Head of caudate nucleus (tissue), 42 donors: Measurements from ENCODE around the gene SYTL1.
"Not testable (repeated sequence)": the region's sequence is repeated elsewhere in the genome, so short reads cannot be mapped to it uniquely, and the experiment has no call there.

Source experiments
- DNase-seq, 42 donors: peaks; one replicate each; pipeline versions ENCODE4 v3.0.0 to v3.0.0-alpha.2; 2020 to 2021; ENCODE audit warnings: mixed read lengths in 7 of 42
- intact Hi-C: fragments of 100-400 bp; cut with DNase I; formaldehyde crosslinking; loops from one replicate; pipeline ENCODE4 v1.15.0; 2022

Gene SYTL1

GRCh38 chr1:27372808-27373690, 31.2 kb downstream of the SYTL1 start:
- no peak for DNase-seq
- intact Hi-C loops: no loop called here

- intact Hi-C loops: no loop called here
- DNase-seq: no peak
These were observed 32.7 kb downstream of the SYTL1 start, which contains the start of gene FCN3 for GRCh38 chr1:27374362-27375086. Gene FCN3 (minus strand): TSS chr1:27374824. CDS start chr1:27374818, 6 bp downstream.

GRCh38 chr1:27377760-27378495, 36.1 kb downstream of the SYTL1 start:
- intact Hi-C loops: no loop called here
- DNase-seq: no peak

- DNase-seq: no peak
- intact Hi-C loops: no loop called here
These were observed 37.8 kb downstream of the SYTL1 start for GRCh38 chr1:27379564-27380122.

GRCh38 chr1:27380224-27380623, 38.4 kb downstream of the SYTL1 start:
- DNase-seq: no peak
- intact Hi-C loops: no loop called here

GRCh38 chr1:27380766-27381733, 39.2 kb downstream of the SYTL1 start:
- intact Hi-C loops: no loop called here
- no peak for DNase-seq

GRCh38 chr1:27381969-27382762, 40.3 kb downstream of the SYTL1 start:
- intact Hi-C loops: no loop called here
- DNase-seq: no peak

GRCh38 chr1:27383039-27383605, 41.3 kb downstream of the SYTL1 start, which contains the start of gene CD164L2:
Gene CD164L2 (minus strand): TSS chr1:27383333. CDS start chr1:27383239, 94 bp downstream.
- no peak for DNase-seq
- intact Hi-C loops: no loop called here

GRCh38 chr1:27383661-27384060, 41.8 kb downstream of the SYTL1 start:
- DNase-seq: no peak
- intact Hi-C loops: no loop called here

GRCh38 chr1:27384797-27385196, 43.0 kb downstream of the SYTL1 start:
- intact Hi-C loops, DNase-seq: not testable (repeated sequence)

GRCh38 chr1:27388337-27389005, 46.6 kb downstream of the SYTL1 start:
- intact Hi-C loops: no loop called here
- peak in 41 of 42 donors; percentile 48 to 87 (median 75) for DNase-seq

GRCh38 chr1:27391511-27392095, 49.8 kb downstream of the SYTL1 start:
- DNase-seq: peak; percentile 41 to 91 (median 72)

GRCh38 chr1:27392096-27392777, 50.4 kb downstream of the SYTL1 start, which contains the start of gene GPR3:
Gene GPR3 (plus strand): TSS chr1:27392622. CDS start chr1:27393799, 1,177 bp downstream.
- DNase-seq: peak; percentile 81 to 96 (median 91)
- intact Hi-C loops: loop anchor here (5.0 kb wide), 1 partner anchor 35 kb away; no protein-coding TSS in a partner anchor

More at GRCh38 chr1:27391511-27392095, 49.8 kb downstream of the SYTL1 start:
- intact Hi-C loops: loop anchor here (5.0 kb wide), 1 partner anchor 34 kb away; no protein-coding TSS in a partner anchor

GRCh38 chr1:27392778-27393635, 51.2 kb downstream of the SYTL1 start:
- no peak for DNase-seq
- intact Hi-C loops: loop anchor here (5.0 kb wide), 1 partner anchor 36 kb away; no protein-coding TSS in a partner anchor
